ENCODE measurements around the gene AIDA.

Gene AIDA

GRCh38 chr1:222620566-222620965 is 91.7 kb downstream of the AIDA start:
- no peak overlapping the region for H3K27ac ChIP-seq (ENCODE audit: extremely low read depth, low read depth, low read length)
- no peaks in the 10 kb centered on the region for H3K9me3 ChIP-seq (ENCODE audit: control insufficient read depth, insufficient read depth, low read depth, low read length)
- peaks cover 10 to 26% of the 10 kb centered on the region in 2 experiments; a peak in 2 of 3 replicates for H3K36me3 ChIP-seq (ENCODE audit: control insufficient read depth in 2 of 2, insufficient read depth in 1 of 2, low read length in 2 of 2)
- TF ChIP-seq PRDM1 (tag by site-specific recombination; IDR thresholded peaks at IDR 0.05) (0 out of 2 replicates have a peak, but pooled peaks have one; percentile 46), ZNF488 (tag by site-specific recombination; IDR thresholded peaks at IDR 0.05) (no peak)
- H3K4me1 ChIP-seq (ENCODE audit: control insufficient read depth, insufficient read depth, low read length): no peaks in the 10 kb centered on the region
- POLR2A ChIA-PET: interaction anchor here (1.0 kb wide), 1 partner anchor 24 kb away, joined by 3 read pairs; no protein-coding TSS in a partner anchor
- no peak overlapping the region for H3K4me3 ChIP-seq (ENCODE audit: low read depth, low read length)
- CTCF ChIA-PET: interaction anchor here (0.5 to 3.1 kb wide), 4 partner anchors 8 to 155 kb away, joined by 3 to 22 read pairs (median 6); no protein-coding TSS in a partner anchor

DNA sequence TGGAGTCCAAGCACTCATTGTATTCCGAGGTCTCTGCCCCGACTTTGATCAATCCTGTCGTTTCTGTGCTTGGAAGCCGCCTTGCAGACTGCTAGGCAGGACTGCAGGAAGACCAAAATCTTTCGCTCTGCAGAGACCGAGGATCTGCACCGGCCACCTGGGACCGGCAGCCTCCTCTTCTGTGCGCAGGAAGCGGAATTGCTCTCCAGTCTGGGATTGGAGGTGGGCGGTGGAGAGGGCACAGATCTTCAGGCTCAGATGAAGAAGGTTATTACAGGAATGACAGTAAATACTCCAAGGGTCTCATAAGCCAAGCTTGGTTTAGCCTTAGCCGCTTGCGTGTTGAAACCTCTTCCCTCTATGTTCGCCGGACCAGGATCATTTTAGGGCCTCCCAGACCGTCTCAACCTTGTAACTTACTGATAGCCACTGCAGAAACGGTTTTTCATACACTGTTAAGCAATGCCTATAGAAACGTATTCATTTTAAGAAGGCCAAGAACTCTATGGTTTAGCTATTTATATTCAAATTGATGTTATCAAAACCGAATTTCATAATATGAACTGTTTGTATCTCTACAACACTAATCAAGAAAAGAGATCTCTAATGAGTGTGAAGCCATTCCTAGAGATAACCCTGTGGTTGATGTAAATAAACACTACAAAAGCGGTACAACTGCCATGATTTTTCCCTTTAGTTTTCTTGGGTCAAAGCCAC is 93.3 kb downstream of the AIDA start:
- H3K4me1 ChIP-seq (ENCODE audit: control insufficient read depth, insufficient read depth, low read length): no peaks in the 10 kb centered on the region
- peak; percentile 61 for TF ChIP-seq SP2 (tag by site-specific recombination; IDR thresholded peaks at IDR 0.05)
- TF ChIP-seq ZBTB49 (tag by site-specific recombination; IDR thresholded peaks at IDR 0.05; ENCODE audit: low read depth): no peak
- TF ChIP-seq ZNF335 (tag by site-specific recombination; conservative IDR thresholded peaks at IDR 0.05): peak; percentile 36
- TF ChIP-seq ZNF76 (tag by site-specific recombination; IDR thresholded peaks at IDR 0.05; ENCODE audit: borderline replicate concordance, low read depth): peak; percentile 64; the same call in 1 of the 2 replicates
- TF ChIP-seq ZNF510 (tag by site-specific recombination; IDR thresholded peaks at IDR 0.05; ENCODE audit: insufficient replicate concordance): no peak
- TF ChIP-seq ZBTB20 (tag by site-specific recombination; IDR thresholded peaks at IDR 0.05): peak; percentile 83
- peak; percentile 95 for TF ChIP-seq ZBTB17 (tag by site-specific recombination; IDR thresholded peaks at IDR 0.05)
- TF ChIP-seq IKZF3 (tag by site-specific recombination; IDR thresholded peaks at IDR 0.05): 0 out of 2 replicates have a peak, but pooled peaks have one; percentile 49
- TF ChIP-seq ZNF404 (tag by site-specific recombination; IDR thresholded peaks at IDR 0.05): 0 out of 2 replicates have a peak, but pooled peaks have one; percentile 22
- TF ChIP-seq ZNF600 (tag by site-specific recombination; IDR thresholded peaks at IDR 0.05): peak; percentile 90
- H3K36me3 ChIP-seq (ENCODE audit: control insufficient read depth in 2 of 2, insufficient read depth in 1 of 2, low read length in 2 of 2): peaks cover 3 to 17% of the 10 kb centered on the region in 2 experiments; a peak in 2 of 3 replicates
- H3K4me3 ChIP-seq (ENCODE audit: low read depth, low read length): peak overlapping the region; percentile 98
- peak overlapping the region; percentile 14; the same call in 1 of the 2 replicates for H3K27ac ChIP-seq (ENCODE audit: extremely low read depth, low read depth, low read length)
- POLR2A ChIA-PET: interaction anchor here (0.8 kb wide), 1 partner anchor 29 kb away, joined by 4 read pairs; the partner anchor contains the start of gene TAF1A
- no peaks in the 10 kb centered on the region for H3K9me3 ChIP-seq (ENCODE audit: control insufficient read depth, insufficient read depth, low read depth, low read length)
- CTCF ChIA-PET: interaction anchor here (2.4 to 3.1 kb wide), 2 partner anchors 15 to 154 kb away, joined by 10 to 22 read pairs; no protein-coding TSS in a partner anchor
